Measurements from ENCODE around the gene ASIC1.
"Not testable (repeated sequence)": the region's sequence is repeated elsewhere in the genome, so short reads cannot be mapped to it uniquely, and the experiment has no call there.

ASIC1 gene

GRCh38 chr12:50057000-50057841 lies at the start of gene ASIC1:
Gene ASIC1 (plus strand): TSS chr12:50057596. CDS start chr12:50058767, 1,171 bp downstream.
- peak; percentile 38 for DNase-seq (ENCODE audit: low read depth)

- no peak for DNase-seq (ENCODE audit: low read depth)
Observed at GRCh38 chr12:50013361-50014147, 43.8 kb upstream of the ASIC1 start.

- DNase-seq (ENCODE audit: low read depth), result no peak
Observed at GRCh38 chr12:50014342-50014741, 43.1 kb upstream of the ASIC1 start.

- no peak for DNase-seq (ENCODE audit: low read depth)
Observed at GRCh38 chr12:50016501-50017475, 40.6 kb upstream of the ASIC1 start.

GRCh38 chr12:50017641-50018040 lies 39.8 kb upstream of the ASIC1 start:
- DNase-seq (ENCODE audit: low read depth), result no peak

GRCh38 chr12:50018154-50018553 lies 39.2 kb upstream of the ASIC1 start:
- DNase-seq (ENCODE audit: low read depth), result no peak

GRCh38 chr12:50018968-50019367 lies 38.4 kb upstream of the ASIC1 start:
- DNase-seq (ENCODE audit: low read depth), result no peak

GRCh38 chr12:50019524-50019923 lies 37.9 kb upstream of the ASIC1 start:
- DNase-seq (ENCODE audit: low read depth), result no peak

- no peak for DNase-seq (ENCODE audit: low read depth)
Observed at GRCh38 chr12:50021031-50021430, 36.4 kb upstream of the ASIC1 start.

GRCh38 chr12:50022903-50023302 lies 34.5 kb upstream of the ASIC1 start:
- no peak for DNase-seq (ENCODE audit: low read depth)

GRCh38 chr12:50024227-50024626 lies 33.2 kb upstream of the ASIC1 start:
- DNase-seq (ENCODE audit: low read depth), result no peak

- DNase-seq (ENCODE audit: low read depth), result no peak
Observed at GRCh38 chr12:50024805-50025186, 32.6 kb upstream of the ASIC1 start.

GRCh38 chr12:50025187-50026059 lies 32.0 kb upstream of the ASIC1 start, which contains the start of gene RACGAP1:
Gene RACGAP1 (minus strand): TSS chr12:50025494. CDS start chr12:50016715, 8,779 bp downstream.
- DNase-seq (ENCODE audit: low read depth), result peak; percentile 89

- DNase-seq (ENCODE audit: low read depth), result no peak
Observed at GRCh38 chr12:50026691-50027090, 30.7 kb upstream of the ASIC1 start.

GRCh38 chr12:50030449-50030848 lies 26.9 kb upstream of the ASIC1 start:
- DNase-seq (ENCODE audit: low read depth), result not testable (repeated sequence)

- DNase-seq (ENCODE audit: low read depth), result no peak
Observed at GRCh38 chr12:50032515-50032853, 24.9 kb upstream of the ASIC1 start.

GRCh38 chr12:50032854-50033581 lies 24.4 kb upstream of the ASIC1 start:
- no peak for DNase-seq (ENCODE audit: low read depth)

GRCh38 chr12:50038336-50038735 lies 19.1 kb upstream of the ASIC1 start:
- DNase-seq (ENCODE audit: low read depth), result no peak

- DNase-seq (ENCODE audit: low read depth), result peak; percentile 82
Observed at GRCh38 chr12:50039151-50039835, 18.1 kb upstream of the ASIC1 start.

GRCh38 chr12:50040657-50041056 lies 16.7 kb upstream of the ASIC1 start:
- DNase-seq (ENCODE audit: low read depth), result no peak

Data from stimulated activated CD8-positive, alpha-beta memory T cell treated with anti-CD3 and anti-CD28 coated beads, Interleukin-4, amount 100 ng/mL, for 24 hours (primary cell).